Measurements from ENCODE around the gene CAV3.

- TF ChIP-seq POLR2A (conservative IDR thresholded peaks at IDR 0.05) (no peak), U2AF2 (optimal IDR thresholded peaks at IDR 0.05; ENCODE audit: low read depth, low read length) (no peak), BRCA1 (IDR thresholded peaks at IDR 0.05) (no peak), BRCA1 (CRISPR knock-in tag; IDR thresholded peaks at IDR 0.05) (no peak)
Measured at GRCh38 chr3:8780279-8780678, 46.7 kb downstream of the CAV3 start.
